Measurements from ENCODE around the gene ZSWIM3. TPM values are rescaled to one million over a fixed set of nuclear protein-coding genes. Genes with fewer than 3 reads are reported as not detected.
A peak's percentile ranks its signal among the peaks of the same experiment; 100 is the strongest.

Gene ZSWIM3
- total RNA-seq, 1 donor: 5.6 TPM

GRCh38 chr20:45882469-45883099 lies 25.2 kb downstream of the ZSWIM3 start:
- H3K4me3 ChIP-seq (ENCODE audit: low read depth, low read length): no peak overlapping the region
- DNase-seq (ENCODE audit: low read depth): no peak
- TF ChIP-seq CTCF (IDR thresholded peaks at IDR 0.05; ENCODE audit: insufficient read depth, low read depth, low read length): no peak

DNA sequence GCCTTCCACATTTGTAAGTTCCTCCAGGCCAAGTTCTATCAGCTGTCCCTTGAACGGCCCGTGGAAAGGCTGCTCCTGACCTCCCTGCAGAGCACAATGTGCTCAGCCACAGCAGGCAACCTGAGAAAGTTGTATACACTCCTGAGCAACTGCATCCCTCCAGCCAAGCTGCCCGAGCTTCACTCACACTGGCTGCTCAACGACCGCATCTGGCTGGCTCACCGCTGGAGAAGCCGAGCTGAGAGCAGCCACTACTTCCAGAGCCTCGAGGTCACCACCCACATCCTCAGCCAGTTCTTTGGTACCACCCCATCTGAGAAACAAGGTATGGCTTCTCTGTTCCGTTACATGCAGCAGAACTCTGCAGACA lies 25.7 kb downstream of the ZSWIM3 start:
- no peak for DNase-seq (ENCODE audit: low read depth)
- H3K4me3 ChIP-seq (ENCODE audit: low read depth, low read length): no peak overlapping the region
- TF ChIP-seq CTCF (IDR thresholded peaks at IDR 0.05; ENCODE audit: insufficient read depth, low read depth, low read length): no peak

DNA sequence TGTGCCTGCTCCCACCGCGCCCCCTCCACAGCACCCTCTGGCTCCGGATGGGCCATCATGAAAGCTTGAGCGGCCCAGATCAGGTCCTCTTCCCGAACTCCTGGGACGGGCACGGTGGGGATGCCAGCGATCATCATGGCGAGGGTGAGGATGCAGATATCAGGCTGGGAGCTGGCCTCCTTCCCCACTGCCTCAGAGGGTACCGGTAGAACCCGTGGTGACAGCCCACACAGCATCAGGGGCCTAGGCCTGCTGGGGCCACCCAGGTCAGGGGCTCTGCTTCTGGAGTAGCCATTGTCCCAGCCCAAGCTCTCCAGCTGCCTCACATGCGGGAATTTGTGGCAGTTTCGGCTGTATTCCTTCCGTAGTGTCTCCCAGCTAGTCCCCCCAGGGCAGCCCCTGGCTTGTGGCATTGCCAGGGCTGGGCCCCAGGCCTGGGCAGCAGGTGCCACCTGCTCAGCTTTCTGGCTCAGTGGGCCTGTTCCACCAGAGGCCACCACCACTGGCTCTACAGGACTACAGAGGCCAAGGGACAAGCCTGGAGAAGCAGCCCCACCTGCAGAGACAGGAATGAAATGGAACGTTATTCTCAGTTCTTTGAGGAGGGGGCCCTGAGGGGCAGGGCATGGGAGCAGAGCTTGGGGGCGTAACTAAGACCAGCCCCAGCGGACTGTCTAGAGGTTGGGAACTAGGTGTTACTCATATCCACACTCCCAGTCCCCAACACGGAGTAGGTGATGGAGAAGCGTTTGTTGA lies 29.4 kb downstream of the ZSWIM3 start:
- no peak for DNase-seq (ENCODE audit: low read depth)
- H3K4me3 ChIP-seq (ENCODE audit: low read depth, low read length): no peak overlapping the region
- no peak for TF ChIP-seq CTCF (IDR thresholded peaks at IDR 0.05; ENCODE audit: insufficient read depth, low read depth, low read length)

GRCh38 chr20:45887346-45887715 lies 29.9 kb downstream of the ZSWIM3 start, which contains the start of gene SPATA25:
Gene SPATA25 (minus strand): TSS chr20:45887622. CDS start chr20:45887590, 32 bp downstream.
- TF ChIP-seq CTCF (IDR thresholded peaks at IDR 0.05; ENCODE audit: insufficient read depth, low read depth, low read length): no peak
- no peak for DNase-seq (ENCODE audit: low read depth)
- no peak within 1 kb of the TSS for H3K4me3 ChIP-seq (ENCODE audit: low read depth, low read length)

DNA sequence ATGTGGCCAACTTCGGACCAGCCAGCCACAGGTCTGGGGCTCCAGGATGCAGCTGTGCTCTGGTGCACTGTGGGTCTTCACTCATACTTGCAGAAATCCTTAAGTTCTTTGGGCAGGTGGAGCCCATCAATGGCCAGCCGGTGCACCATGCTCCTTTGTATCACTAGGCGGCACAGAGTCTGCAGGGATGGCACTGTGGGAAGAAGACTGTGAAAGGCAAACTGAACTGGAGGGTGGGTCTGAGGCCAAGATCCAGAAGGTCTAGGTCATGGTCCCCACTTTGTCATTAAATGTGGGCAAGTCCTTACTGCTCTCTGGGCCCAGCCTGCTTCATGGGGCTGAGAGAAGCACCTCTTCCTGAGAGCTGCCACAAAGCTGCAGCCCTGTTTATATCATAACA lies 31.3 kb downstream of the ZSWIM3 start:
- H3K4me3 ChIP-seq (ENCODE audit: low read depth, low read length): no peak overlapping the region
- no peak for TF ChIP-seq CTCF (IDR thresholded peaks at IDR 0.05; ENCODE audit: insufficient read depth, low read depth, low read length)
- DNase-seq (ENCODE audit: low read depth): no peak

- TF ChIP-seq CTCF (IDR thresholded peaks at IDR 0.05; ENCODE audit: insufficient read depth, low read depth, low read length): peak; percentile 80
- peak; percentile 88 for DNase-seq (ENCODE audit: low read depth)
- peak overlapping the region; percentile 82 for H3K4me3 ChIP-seq (ENCODE audit: low read depth, low read length)
Observed at GRCh38 chr20:45890077-45890984, 32.9 kb downstream of the ZSWIM3 start.

Measured in fibroblast of villous mesenchyme (primary cell).